Heart right ventricle (tissue), 16 donors: ENCODE measurements around the gene HBG1. TPM values are rescaled to one million over a fixed set of nuclear protein-coding genes. Genes with fewer than 3 reads are reported as not detected.

Experiments
- ATAC-seq, 8 donors: fragments of 200-7000 bp; cut with Tn5 transposase; one replicate each; pipeline ENCODE4 v1.9.1; 2020; ENCODE audit warnings: mild to moderate bottlenecking in 8 of 8, moderate library complexity in 8 of 8, moderate number of reproducible peaks in 1 of 8
- DNase-seq, 2 donors: peaks; one replicate each; pipeline ENCODE4 v3.0.0-alpha.2; 2020
- H3K27ac ChIP-seq, 10 donors: fragments of 200-600 bp; sonication (generic) in 2 of 10; one replicate each; pipeline versions ENCODE4 v1.5.0 to v1.8.0; 2020 to 2022; ENCODE audit warnings: mild to moderate bottlenecking in 3 of 10
- H3K27me3 ChIP-seq, 7 donors: fragments of 200-600 bp; one replicate each; pipeline ENCODE4 v1.8.0; 2021 to 2022; ENCODE audit warnings: mild to moderate bottlenecking in 2 of 7
- H3K36me3 ChIP-seq, 9 donors: fragments of 200-600 bp; sonication (generic) in 1 of 9; one replicate each; pipeline versions ENCODE4 v1.5.0 to v1.8.0; 2020 to 2022; ENCODE audit warnings: mild to moderate bottlenecking in 2 of 9
- H3K4me1 ChIP-seq, 9 donors: fragments of 200-600 bp; sonication (generic) in 1 of 9; one replicate each; pipeline versions ENCODE4 v1.5.0 to v1.8.0; 2020 to 2022; ENCODE audit warnings: mild to moderate bottlenecking in 4 of 9
- H3K4me3 ChIP-seq, 10 donors: fragments of 200-600 bp; sonication (generic) in 2 of 10; one replicate each; pipeline versions ENCODE4 v1.5.0 to v1.8.0; 2020 to 2022; ENCODE audit warnings: mild to moderate bottlenecking in 7 of 10, moderate library complexity in 2 of 10
- H3K9me3 ChIP-seq, 11 donors: fragments of 200-600 bp in 10 of 11; sonication (generic) in 2 of 11; one replicate each; pipeline versions ENCODE4 v1.5.0 to v1.8.0; 2013 to 2022; ENCODE audit warnings: mild to moderate bottlenecking in 2 of 11, control low read depth in 1 of 11, moderate library complexity in 1 of 11
- WGBS, 2 donors: extraction: QIAGEN DNeasy Blood & Tissue Kit; methylation state at CpG; one replicate each; pipeline ENCODE4 v1.1.7; 2013; ENCODE audit warnings: inconsistent platforms in 1 of 2; 5-methylcytosine and 5-hydroxymethylcytosine counted together
- intact Hi-C, 10 donors: fragments of 100-400 bp; cut with DNase I; formaldehyde crosslinking; loops; one replicate each; pipeline versions ENCODE4 v1.11.1 to v1.14.2; 2022
- polyA plus RNA-seq, 2 donors: library from polyadenylated mRNA; stranded (reverse); fragments of 200-250 nt; gene quantifications; one replicate each; pipeline ENCODE4 v1.2.3, GENCODE V29; 2013
- total RNA-seq, 10 donors: library from RNA; stranded (reverse); fragmentation: NEBNext Ultra II Directional in 3 of 10; extraction: Animal tissue kit (Norgen Biotek cat#: 25700) in 3 of 10; gene quantifications; one replicate each; pipeline versions ENCODE4 v1.2.1 to v1.2.4, GENCODE V29; 2021 to 2023
- TF ChIP-seq, protein P1 (sequence below), 9 donors: fragments of 200-600 bp; sonication (generic) in 2 of 9; IDR thresholded peaks; one replicate each; pipeline versions ENCODE4 v1.5.0 to v1.8.0; 2021 to 2022; ENCODE audit warnings: antibody characterized with exemption in 9 of 9, mild to moderate bottlenecking in 5 of 9, moderate library complexity in 1 of 9
- donor health status: Arrhythmogenic right ventricular cardiomyopathy.
- donor health status: ischemic (EF 13 %, LVEDD 7.1; RV severe dilation, severe dysfunction).
- donor health status: healthy with polysubstance abuse.
- donor health status: DM: no; HTN: yes; CAD: no.
- donor health status: DM: no; HTN: no; CAD: no.
- donor health status: ischemic (EF 25% LVEDD 6.9; RV normal size, moderate dysfunction).
- donor health status: ischemic (EF 25% LVEDD 5.7; RV mildly dilated, moderate dysfunction).
- donor health status: healthy.
- donor health status: DM: yes; HTN: yes; CAD: no.
- donor health status: Ischemic cardiomyopathy.
- donor health status: ischemic (EF 35%, LVEDD 5.7; RV mildly dilated, moderate dysfunction).
- donor health status: nonischemic (EF 11% LVEDD 7.7; RV severe dilation, severe dysfunction).
- donor health status: DM: yes; HTN: yes; CAD: no.
- donor health status: PGD.
- donor health status: ischemic (EF 29% LVEDD 5.4; RV normal size, mild dysfunction).
- donor health status: nonischemic (EF 23%, LVEDD 6.1; RV moderate dilation, normal function).

The HBG1 gene
- total and polyA plus RNA-seq, 12 donors, result 0.20 to 0.30 TPM; not detected in 10

DNA sequence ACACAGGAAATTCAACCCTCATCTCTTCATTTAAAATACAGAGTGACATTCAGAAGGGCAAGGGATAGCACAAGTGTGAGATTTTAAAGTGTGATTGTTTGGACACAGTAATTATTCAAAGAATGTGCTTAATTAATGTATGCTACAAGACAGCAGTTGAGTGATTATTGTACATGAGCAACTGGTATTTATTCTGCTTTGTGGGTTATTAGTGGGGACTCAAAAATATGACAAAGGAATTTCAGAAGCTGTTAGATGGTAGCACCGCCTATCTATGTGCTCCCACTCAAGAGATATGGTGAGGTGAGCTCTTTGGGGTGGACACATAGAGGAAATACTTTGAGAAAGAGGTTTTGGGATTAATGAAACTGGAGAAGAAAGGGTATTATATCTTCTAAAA is 9.6 kb downstream of the HBG1 start:
- no peak for ATAC-seq
- TF ChIP-seq, protein P1, sequence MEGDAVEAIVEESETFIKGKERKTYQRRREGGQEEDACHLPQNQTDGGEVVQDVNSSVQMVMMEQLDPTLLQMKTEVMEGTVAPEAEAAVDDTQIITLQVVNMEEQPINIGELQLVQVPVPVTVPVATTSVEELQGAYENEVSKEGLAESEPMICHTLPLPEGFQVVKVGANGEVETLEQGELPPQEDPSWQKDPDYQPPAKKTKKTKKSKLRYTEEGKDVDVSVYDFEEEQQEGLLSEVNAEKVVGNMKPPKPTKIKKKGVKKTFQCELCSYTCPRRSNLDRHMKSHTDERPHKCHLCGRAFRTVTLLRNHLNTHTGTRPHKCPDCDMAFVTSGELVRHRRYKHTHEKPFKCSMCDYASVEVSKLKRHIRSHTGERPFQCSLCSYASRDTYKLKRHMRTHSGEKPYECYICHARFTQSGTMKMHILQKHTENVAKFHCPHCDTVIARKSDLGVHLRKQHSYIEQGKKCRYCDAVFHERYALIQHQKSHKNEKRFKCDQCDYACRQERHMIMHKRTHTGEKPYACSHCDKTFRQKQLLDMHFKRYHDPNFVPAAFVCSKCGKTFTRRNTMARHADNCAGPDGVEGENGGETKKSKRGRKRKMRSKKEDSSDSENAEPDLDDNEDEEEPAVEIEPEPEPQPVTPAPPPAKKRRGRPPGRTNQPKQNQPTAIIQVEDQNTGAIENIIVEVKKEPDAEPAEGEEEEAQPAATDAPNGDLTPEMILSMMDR (IDR thresholded peaks at IDR 0.05), result no peak
- peaks cover 0 to 8% (median 0%) of the 10 kb centered on the region in 7 donors for H3K27me3 ChIP-seq
- H3K36me3 ChIP-seq, result no peaks in the 10 kb centered on the region
- DNase-seq, result no peak
- 78 to 80% methylated on average over 1 of the region's 1 CpG for WGBS, 2 donors
- no peak overlapping the region for H3K4me3 ChIP-seq
- H3K4me1 ChIP-seq, result no peaks in the 10 kb centered on the region
- intact Hi-C loops, result no loop called here
- no peaks in the 10 kb centered on the region for H3K9me3 ChIP-seq
- no peak overlapping the region for H3K27ac ChIP-seq

DNA sequence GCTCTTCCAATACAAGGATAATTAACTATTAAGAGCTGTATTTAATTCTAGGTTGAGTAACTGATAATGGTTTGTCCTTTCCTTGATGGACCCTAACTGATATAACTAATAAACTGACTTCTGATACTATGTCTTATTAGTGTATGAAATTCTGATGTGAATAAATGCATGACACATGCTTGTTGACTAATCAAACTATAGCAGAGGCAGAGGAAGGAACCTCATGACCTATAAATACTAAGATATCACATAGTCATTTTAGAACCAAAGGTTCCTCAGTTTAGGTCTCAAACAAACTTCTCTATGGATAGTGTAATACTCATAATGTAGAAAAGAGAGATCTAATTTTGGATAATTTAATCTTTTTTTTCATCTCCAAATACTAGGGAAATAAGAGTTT is 10.6 kb downstream of the HBG1 start:
- Histone ChIP-seq H3K9me3 (no peaks in the 10 kb centered on the region), H3K27me3 (peaks cover 0 to 13% (median 0%) of the 10 kb centered on the region in 7 donors), H3K4me1 (no peaks in the 10 kb centered on the region), H3K27ac (no peak overlapping the region), H3K4me3 (no peak overlapping the region), H3K36me3 (no peaks in the 10 kb centered on the region)
- TF ChIP-seq, protein P1 (IDR thresholded peaks at IDR 0.05), result no peak
- DNase-seq (no peak), ATAC-seq (no peak)
- intact Hi-C loops, result no loop called here

DNA sequence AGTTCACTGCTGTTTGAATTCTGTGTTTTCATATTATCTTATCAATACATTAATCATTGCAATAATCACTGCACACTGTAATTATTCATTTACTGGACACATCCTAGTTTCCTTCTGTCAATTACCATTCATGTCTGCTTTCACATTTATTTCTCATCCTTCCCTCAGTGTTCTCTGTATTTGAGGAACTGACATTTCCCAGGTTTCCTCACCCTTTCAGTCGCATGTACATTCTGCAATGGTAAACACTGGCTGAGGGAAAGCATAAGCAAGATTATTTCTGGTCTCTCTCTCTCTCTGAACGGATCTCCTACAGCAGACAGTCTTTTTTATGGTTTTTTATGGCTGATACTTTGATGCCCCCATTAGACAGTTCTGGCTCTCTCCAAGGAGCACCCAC is 11.2 kb downstream of the HBG1 start:
- TF ChIP-seq, protein P1 (IDR thresholded peaks at IDR 0.05), result no peak
- Histone ChIP-seq H3K9me3 (no peaks in the 10 kb centered on the region), H3K4me3 (no peak overlapping the region), H3K36me3 (no peaks in the 10 kb centered on the region), H3K27ac (no peak overlapping the region), H3K4me1 (no peaks in the 10 kb centered on the region), H3K27me3 (peaks cover 0 to 16% (median 0%) of the 10 kb centered on the region in 7 donors)
- intact Hi-C loops, result no loop called here
- DNase-seq (no peak), ATAC-seq (no peak)
- 50 to 52% methylated on average over 2 of the region's 2 CpGs for WGBS, 2 donors

DNA sequence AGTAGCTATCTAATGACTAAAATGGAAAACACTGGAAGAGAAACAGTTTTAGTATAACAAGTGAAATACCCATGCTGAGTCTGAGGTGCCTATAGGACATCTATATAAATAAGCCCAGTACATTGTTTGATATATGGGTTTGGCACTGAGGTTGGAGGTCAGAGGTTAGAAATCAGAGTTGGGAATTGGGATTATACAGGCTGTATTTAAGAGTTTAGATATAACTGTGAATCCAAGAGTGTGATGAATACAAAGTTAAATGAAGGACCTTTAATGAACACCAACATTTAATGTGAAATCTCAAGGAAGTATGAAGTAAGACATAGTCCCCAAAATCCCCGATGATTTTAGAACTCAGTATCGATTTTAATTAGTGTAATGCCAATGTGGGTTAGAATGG is 12.2 kb downstream of the HBG1 start:
- DNase-seq, result no peak
- H3K27me3 ChIP-seq, result peaks cover 0 to 22% (median 0%) of the 10 kb centered on the region in 7 donors
- H3K36me3 ChIP-seq, result no peaks in the 10 kb centered on the region
- TF ChIP-seq, protein P1 (IDR thresholded peaks at IDR 0.05), result no peak
- intact Hi-C loops, result no loop called here
- no peaks in the 10 kb centered on the region for H3K9me3 ChIP-seq
- ATAC-seq, result no peak
- 79 to 87% methylated on average over 2 of the region's 2 CpGs for WGBS, 2 donors
- no peaks in the 10 kb centered on the region for H3K4me1 ChIP-seq
- H3K4me3 ChIP-seq, result no peak overlapping the region
- H3K27ac ChIP-seq, result no peak overlapping the region
